CD4-positive, alpha-beta T cell treated with Interleukin-6 for 4 hours (primary cell): ENCODE measurements around the gene POMGNT2.
A peak's percentile ranks its signal among the peaks of the same experiment; 100 is the strongest.

Experiments used
- DNase-seq: peaks from one replicate; pipeline ENCODE4 v3.0.0-alpha.2; 2020; ENCODE audit warnings: mixed read lengths

Gene POMGNT2

GRCh38 chr3:43105596-43106292 lies at the start of gene POMGNT2:
POMGNT2 (minus strand) TSS chr3:43106079; CDS start chr3:43081431, 24,648 bp downstream.
- DNase-seq, result peak; percentile 93

- DNase-seq, result peak; percentile 28
Measured at GRCh38 chr3:43154980-43155379, 49.1 kb upstream of the POMGNT2 start.

- no peak for DNase-seq
Measured at GRCh38 chr3:43153216-43154083, 47.6 kb upstream of the POMGNT2 start.

GRCh38 chr3:43152649-43153048 lies 46.8 kb upstream of the POMGNT2 start:
- DNase-seq, result no peak

- DNase-seq, result no peak
Measured at GRCh38 chr3:43148033-43148432, 42.2 kb upstream of the POMGNT2 start.

GRCh38 chr3:43146599-43146998 lies 40.7 kb upstream of the POMGNT2 start:
- DNase-seq, result no peak

GRCh38 chr3:43144761-43145490 lies 39.0 kb upstream of the POMGNT2 start:
- DNase-seq, result no peak

GRCh38 chr3:43142472-43142871 lies 36.6 kb upstream of the POMGNT2 start:
- no peak for DNase-seq

GRCh38 chr3:43138488-43139231 lies 32.8 kb upstream of the POMGNT2 start:
- no peak for DNase-seq

GRCh38 chr3:43132870-43133636 lies 27.2 kb upstream of the POMGNT2 start:
- no peak for DNase-seq

GRCh38 chr3:43132193-43132592 lies 26.3 kb upstream of the POMGNT2 start:
- DNase-seq, result no peak

- no peak for DNase-seq
Measured at GRCh38 chr3:43128464-43128863, 22.6 kb upstream of the POMGNT2 start.

GRCh38 chr3:43126536-43126935 lies 20.7 kb upstream of the POMGNT2 start:
- DNase-seq, result no peak

- no peak for DNase-seq
Measured at GRCh38 chr3:43123895-43124294, 18.0 kb upstream of the POMGNT2 start.

GRCh38 chr3:43120937-43121336 lies 15.1 kb upstream of the POMGNT2 start:
- no peak for DNase-seq

GRCh38 chr3:43117257-43117656 lies 11.4 kb upstream of the POMGNT2 start:
- DNase-seq, result no peak

- DNase-seq, result no peak
Measured at GRCh38 chr3:43113671-43114070, 7.8 kb upstream of the POMGNT2 start.

GRCh38 chr3:43106293-43106628 lies 382 bp upstream of the POMGNT2 start:
- DNase-seq, result no peak

GRCh38 chr3:43104660-43105595 lies 951 bp downstream of the POMGNT2 start:
- no peak for DNase-seq

- no peak for DNase-seq
Measured at GRCh38 chr3:43104039-43104438, 1.8 kb downstream of the POMGNT2 start.
